GM10248 (cell line): ENCODE results near the gene RILP.

Source experiments
- CTCF ChIA-PET: fragments of 300-600 bp; sonication (Branson Sonifier 250); formaldehyde crosslinking; extraction: SDS; loops from one replicate; lab custom pipeline; 2021; ENCODE audit warnings: antibody characterized with exemption; lab: Yijun Ruan, JAX
- POLR2A ChIA-PET: fragments of 350-650 bp; sonication (Branson Sonifier 250); formaldehyde crosslinking; extraction: SDS; loops from one replicate; lab custom pipeline; 2020; ENCODE audit warnings: antibody characterized with exemption; lab: Yijun Ruan, JAX
- DNase-seq: peaks from one replicate; pipeline ENCODE4 v3.0.0; 2012; ENCODE audit errors: extremely low spot score
- CTCF ChIP-seq: IDR thresholded peaks from 2 replicates; pipeline ENCODE4 v1.5.1; 2012; ENCODE audit warnings: mild to moderate bottlenecking, low read depth; ENCODE audit errors: extremely low read depth, missing control alignments, control extremely low read depth

RILP gene

GRCh38 chr17:1621273-1621954 is 28.3 kb downstream of the RILP start:
- ChIA-PET CTCF (interaction anchor here (2.1 kb wide), 1 partner anchor 9 kb away, joined by 8 read pairs; no protein-coding TSS in a partner anchor), POLR2A (no interaction called here)
- DNase-seq, result no peak
- TF ChIP-seq CTCF, result no peak

GRCh38 chr17:1620486-1620885 is 29.2 kb downstream of the RILP start:
- POLR2A ChIA-PET, result no interaction called here
- no peak for TF ChIP-seq CTCF
- CTCF ChIA-PET, result interaction anchor here (2.0 to 2.1 kb wide), 2 partner anchors 10 to 14 kb away, joined by 8 to 9 read pairs; no protein-coding TSS in a partner anchor
- no peak for DNase-seq

GRCh38 chr17:1617620-1618174 is 32.0 kb downstream of the RILP start:
- no peak for DNase-seq
- TF ChIP-seq CTCF, result no peak
- CTCF ChIA-PET, result interaction anchor here (1.4 to 2.3 kb wide), 5 partner anchors 8 to 57 kb away, joined by 3 to 9 read pairs (median 3); no protein-coding TSS in a partner anchor
- POLR2A ChIA-PET, result no interaction called here

- POLR2A ChIA-PET, result interaction anchor here (0.5 kb wide), 1 partner anchor 411 kb away, joined by 3 read pairs; no protein-coding TSS in a partner anchor
- CTCF ChIA-PET, result interaction anchor here (1.4 to 2.6 kb wide), 7 partner anchors 11 to 55 kb away, joined by 3 to 11 read pairs (median 4); no protein-coding TSS in a partner anchor
- TF ChIP-seq CTCF, result no peak
- DNase-seq, result no peak
Observed at GRCh38 chr17:1616101-1616500, 33.6 kb downstream of the RILP start.

- no peak for TF ChIP-seq CTCF
- ChIA-PET CTCF (interaction anchor here (0.8 to 3.1 kb wide), 3 partner anchors 14 to 38 kb away, joined by 3 to 13 read pairs (median 10); partner anchors contain the start of gene SLC43A2), POLR2A (no interaction called here)
- no peak for DNase-seq
Observed at GRCh38 chr17:1612400-1612799, 37.3 kb downstream of the RILP start.

- no peak for TF ChIP-seq CTCF
- CTCF ChIA-PET, result interaction anchor here (0.5 to 3.1 kb wide), 3 partner anchors 18 to 75 kb away, joined by 3 to 13 read pairs (median 10); partner anchors contain the start of gene SLC43A2
- DNase-seq, result no peak
- POLR2A ChIA-PET, result no interaction called here
Observed at GRCh38 chr17:1611715-1612114, 38.0 kb downstream of the RILP start.
